HG03103 (cell line): ENCODE results near the gene ADIPOR2.
"Not testable (repeated sequence)": the region's sequence is repeated elsewhere in the genome, so short reads cannot be mapped to it uniquely, and the experiment has no call there.

Experiments used
- ATAC-seq: cut with Tn5 transposase; IDR thresholded peaks from one replicate; pipeline ENCODE4 v1.9.1; 2021; ENCODE audit warnings: low read depth; ENCODE audit not compliant: unreplicated experiment

The ADIPOR2 gene

GRCh38 chr12:1663440-1664132, 27.3 kb upstream of the ADIPOR2 start:
- ATAC-seq = no peak

GRCh38 chr12:1665366-1665765, 25.5 kb upstream of the ADIPOR2 start:
- no peak for ATAC-seq

DNA sequence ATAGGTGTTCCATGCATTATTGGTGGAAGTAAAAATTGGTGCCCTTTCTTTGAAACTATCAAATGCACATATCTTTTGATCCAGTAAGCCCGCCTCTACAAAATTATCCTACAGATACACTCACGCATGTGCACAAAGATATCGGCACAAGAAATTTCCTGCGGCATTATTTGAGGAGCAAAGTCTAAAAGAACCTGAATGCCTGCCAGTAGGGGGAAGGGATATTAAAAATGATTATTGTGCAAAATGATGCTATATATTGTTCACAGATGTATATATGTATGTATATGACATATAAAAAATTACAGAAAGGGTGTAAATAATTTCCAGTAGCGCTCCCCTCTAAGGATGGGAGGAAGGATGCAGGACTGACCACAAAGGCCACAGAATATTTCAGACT, 24.7 kb upstream of the ADIPOR2 start:
- ATAC-seq = no peak

DNA sequence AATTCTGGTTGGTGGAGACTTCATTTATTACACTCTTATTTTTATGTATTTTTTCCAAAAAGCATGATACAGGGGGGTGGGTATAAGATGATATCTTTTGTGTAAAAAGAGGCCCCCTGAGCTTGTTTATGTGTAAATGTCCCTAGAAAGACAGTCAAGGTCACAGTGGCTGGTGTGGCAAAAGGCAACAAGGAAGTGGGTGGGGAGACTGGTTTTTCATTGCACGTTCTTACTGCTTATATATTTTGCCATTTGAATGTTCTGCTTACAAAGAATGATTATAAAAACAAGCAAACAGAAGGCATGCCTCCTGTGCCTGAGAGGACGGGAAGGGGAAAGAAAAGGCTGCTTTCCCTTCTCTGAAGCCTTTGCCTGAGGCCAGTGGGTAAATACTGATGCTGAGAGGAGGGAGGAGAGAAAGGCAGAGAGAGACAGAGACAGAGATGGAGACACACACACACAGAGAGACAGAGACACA, 24.1 kb upstream of the ADIPOR2 start:
- no peak for ATAC-seq

- ATAC-seq = no peak
Observed at GRCh38 chr12:1668833-1669543, 21.9 kb upstream of the ADIPOR2 start.

DNA sequence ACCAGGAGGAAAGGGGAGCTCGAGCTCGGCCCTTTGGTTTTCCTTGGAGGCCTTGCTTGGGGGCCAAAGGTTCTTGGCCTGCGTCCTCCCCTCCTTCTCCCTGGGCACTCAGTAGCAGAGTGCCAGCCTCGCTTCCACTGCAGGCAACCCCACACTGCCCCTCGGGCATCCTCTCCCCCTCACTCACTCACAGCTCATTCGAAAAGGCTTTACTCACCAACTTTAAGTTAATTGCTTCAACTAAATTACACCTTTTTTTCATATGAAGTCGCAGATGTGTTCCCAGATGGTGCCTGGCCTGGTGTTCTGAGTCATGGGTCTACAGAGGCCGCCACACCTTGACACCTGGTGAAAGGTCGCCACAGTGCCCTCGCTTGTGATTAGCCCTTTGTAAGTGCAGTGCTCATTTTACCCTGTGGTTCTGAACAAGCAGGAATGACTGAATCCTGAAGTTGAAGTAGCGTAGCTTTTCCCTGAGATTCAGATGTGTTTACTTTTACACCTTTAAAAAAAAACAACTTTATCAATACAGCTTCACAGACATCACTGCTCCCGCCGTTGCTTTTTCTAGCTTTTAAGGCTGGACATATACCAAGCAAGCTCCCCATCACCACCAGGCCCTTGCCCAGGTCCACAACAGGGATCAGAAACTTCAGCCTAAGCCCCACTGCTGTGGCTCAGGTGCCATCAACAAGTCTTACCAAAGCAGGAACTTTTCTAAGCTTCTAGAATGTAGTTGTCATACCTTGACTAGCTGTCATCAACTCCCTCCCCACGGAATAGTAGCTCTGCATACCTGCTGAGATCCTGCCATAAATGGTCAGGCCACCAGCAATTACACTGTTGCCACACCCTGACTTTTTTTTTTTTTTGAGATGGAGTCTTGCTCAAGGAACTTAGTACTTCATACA, 20.3 kb upstream of the ADIPOR2 start:
- ATAC-seq = no peak

DNA sequence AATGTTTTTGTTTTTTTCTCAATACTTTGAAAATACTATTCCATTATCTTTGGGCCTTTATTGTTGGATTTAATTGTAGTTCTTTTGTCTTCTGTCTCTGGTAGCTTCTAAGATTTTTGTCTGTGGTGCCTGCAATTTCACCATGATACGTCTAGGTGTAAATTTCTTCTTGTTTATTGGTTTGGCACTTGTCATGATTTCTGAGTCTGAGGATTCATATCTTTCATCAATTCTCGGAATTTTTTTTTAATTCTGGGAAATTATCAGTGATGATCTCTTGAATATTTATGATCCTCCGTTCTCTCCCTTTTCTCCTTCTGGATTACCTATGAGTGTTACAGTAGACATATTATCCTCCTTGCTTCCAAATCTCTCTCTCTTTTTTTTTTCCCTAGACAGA, 14.8 kb upstream of the ADIPOR2 start:
- ATAC-seq = no peak

DNA sequence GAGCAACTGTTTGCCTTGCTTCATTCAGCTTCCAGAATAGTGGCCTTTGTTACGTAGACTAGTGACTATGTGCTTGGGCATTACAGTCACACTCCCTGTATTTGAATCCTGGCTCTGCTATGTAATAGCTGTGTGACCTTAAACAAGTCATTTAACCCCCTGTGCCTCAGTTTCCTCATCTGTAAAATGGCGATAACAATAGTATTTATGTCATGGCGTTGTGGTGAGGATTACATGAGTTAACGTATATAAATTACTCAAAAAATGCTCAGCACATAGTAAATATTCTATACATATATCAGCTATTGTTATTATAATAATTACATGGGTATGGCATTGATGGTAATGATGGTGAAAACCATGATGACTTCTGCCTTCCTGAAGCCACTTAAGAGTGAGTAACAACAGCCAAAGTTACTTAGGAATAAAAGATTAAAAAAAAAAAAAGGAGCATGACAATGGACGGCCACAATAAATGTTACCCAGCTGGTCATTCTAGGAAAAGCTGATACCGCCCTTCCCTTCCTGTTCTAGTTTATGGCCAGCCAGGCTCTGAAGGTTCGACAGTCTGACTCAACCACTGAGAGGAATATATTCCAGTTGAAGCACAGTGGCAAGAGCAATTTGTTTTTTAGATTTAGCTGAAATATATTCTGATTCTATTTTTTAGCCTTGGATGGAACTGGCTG, 9.9 kb upstream of the ADIPOR2 start:
- ATAC-seq = no peak

- ATAC-seq = no peak
Observed at GRCh38 chr12:1681493-1681807, 9.4 kb upstream of the ADIPOR2 start.

GRCh38 chr12:1688086-1688710, 2.7 kb upstream of the ADIPOR2 start:
- ATAC-seq = no peak

DNA sequence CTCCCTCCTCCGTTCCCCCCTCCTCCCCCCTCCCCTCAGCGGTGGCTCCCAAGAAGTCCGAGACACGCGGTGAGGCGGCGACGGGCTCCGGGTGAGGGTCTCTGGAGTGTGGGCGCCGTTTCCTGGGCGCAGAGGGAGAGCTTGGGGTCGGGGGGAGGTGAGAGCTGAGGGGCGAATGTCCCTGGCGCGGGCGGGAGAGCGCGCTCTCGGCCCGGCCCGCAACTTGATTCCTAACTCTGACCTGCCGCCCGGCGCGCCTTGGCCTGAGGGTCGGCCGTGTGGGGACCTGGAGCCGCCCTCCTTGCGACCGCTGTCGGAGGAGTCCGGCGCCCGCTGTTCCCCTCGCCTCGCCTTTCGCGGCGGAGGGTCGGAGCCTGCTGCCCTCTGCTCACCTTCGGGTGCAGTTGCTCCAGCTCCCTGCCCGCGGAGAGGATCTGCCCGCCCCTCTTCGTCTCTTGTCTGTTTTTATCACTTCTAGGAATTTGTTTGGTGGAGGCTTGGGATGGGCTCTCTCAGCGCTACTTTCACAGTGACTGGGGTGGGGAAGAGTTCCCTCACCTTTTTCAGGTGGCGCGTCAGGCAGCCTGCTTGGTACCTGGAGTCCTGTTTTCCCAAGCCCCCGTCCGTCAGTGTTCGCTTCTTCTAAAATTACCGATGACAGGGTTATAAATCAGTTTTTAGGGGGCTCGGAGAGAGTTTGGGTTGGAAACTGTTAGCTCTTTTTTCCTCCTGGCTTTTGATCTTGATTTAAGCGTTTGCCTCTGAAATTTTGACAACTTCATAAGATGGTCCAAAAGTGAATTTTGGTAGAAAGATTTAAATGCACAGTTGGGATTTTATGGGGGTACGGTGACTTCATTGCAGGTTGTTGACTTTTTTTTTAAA, 495 bp downstream of the ADIPOR2 start:
- ATAC-seq = peak; percentile 36

DNA sequence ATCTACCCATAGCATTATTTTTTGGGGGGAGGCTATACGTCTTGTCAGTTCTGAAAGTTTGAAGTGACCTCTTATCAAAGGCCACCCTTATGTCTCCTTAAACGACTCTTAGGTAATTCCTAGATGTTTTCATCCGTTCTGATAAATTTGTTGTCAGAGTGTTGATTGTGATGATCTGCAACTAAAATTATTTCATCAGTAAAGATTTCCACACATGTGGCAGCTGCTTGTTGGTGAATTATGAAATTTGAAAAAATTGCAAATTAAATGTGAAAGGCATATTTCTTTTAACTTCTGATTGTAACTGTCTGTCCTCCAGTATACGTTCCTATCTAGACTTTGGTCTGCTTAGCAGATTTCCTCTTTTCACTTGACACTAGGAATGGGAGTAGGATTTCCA, 1.4 kb downstream of the ADIPOR2 start:
- ATAC-seq = no peak

- no peak for ATAC-seq
Observed at GRCh38 chr12:1692895-1693610, 2.2 kb downstream of the ADIPOR2 start.

GRCh38 chr12:1695097-1695496, 4.2 kb downstream of the ADIPOR2 start:
- not testable (repeated sequence) for ATAC-seq

DNA sequence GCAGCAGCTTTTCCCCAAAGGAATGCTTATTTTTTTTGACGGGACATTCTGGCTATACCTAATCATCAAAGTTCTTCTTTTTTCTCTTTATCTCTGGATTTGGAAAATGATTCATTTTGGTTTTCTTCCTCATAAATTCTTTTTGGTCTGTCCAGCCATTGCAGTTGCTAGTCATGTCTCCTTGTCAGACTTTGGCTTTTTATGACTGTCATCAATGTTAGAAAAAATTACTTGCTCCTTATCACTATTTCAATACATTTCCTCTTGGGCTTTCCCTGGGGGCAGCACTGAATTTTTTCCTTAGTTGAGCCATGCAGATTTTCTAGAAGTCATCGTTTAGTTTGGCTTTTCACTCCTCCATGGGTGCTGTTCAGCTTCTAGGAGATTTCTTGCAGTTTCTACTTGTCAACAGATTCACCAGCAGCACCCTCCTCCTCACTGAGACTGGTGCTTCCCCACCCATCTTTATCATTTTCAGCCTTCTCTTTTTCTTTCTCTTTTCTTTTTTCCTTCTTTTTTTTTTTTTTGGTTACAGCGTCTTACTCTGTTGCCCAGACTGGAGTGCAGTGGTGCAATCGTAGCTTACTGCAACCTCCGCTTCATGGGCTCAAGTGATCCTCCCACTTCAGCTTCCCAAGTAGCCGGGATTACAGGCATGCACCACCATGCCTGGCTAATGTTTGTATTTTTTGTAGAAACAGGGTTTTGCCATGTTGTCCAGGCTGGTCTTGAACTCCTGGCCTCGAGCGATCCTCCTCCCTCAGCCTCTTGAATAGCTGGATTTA, 5.2 kb downstream of the ADIPOR2 start:
- no peak for ATAC-seq

GRCh38 chr12:1696800-1697199, 5.9 kb downstream of the ADIPOR2 start:
- no peak for ATAC-seq

DNA sequence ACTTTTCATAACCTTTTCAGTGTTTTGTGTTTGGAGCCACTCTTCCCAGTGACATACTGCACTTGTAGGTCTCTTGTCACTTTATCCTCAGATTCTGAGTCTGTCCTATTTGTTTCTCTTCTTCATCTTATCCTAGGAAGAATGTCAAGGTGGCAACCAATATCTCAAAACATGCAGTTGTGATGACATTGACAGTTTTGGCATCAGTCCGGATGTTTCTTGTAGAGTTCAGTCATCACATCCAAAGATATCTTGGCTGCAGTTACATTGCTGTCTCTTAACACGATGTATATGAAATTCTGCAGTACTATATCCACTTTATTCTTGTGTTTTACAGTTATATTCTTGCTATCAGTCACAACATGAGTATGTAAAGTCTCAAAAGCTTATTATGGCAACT, 6.4 kb downstream of the ADIPOR2 start:
- no peak for ATAC-seq

DNA sequence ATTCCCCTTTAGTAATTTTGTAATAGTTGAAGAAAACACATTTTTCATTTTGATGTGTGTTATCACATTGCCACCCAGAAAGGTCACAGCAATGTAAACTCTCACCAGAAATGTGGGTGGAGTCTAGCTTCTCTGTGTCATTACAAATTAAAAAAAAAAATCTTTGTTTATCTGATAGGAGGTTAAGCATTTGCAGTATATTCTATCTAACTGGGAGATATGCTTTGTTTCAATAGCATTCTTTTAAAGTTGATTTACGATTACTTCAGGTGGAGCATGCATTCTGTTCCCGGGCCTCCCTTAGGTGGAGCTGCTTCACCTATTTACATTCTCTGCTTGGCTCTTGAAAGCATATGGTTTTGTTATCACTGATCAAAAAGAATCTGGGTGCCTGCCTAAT, 7.8 kb downstream of the ADIPOR2 start:
- ATAC-seq = no peak
